Left hindlimb (tissue), 1 donor: ENCODE results near the gene CHMP6.

Experiments
- DNase-seq: peaks from one replicate; pipeline ENCODE4 v3.0.0-alpha.2; 2018

Gene CHMP6

GRCh38 chr17:80995131-80995530 is 3.5 kb downstream of the CHMP6 start:
- peak; percentile 24 for DNase-seq

DNA sequence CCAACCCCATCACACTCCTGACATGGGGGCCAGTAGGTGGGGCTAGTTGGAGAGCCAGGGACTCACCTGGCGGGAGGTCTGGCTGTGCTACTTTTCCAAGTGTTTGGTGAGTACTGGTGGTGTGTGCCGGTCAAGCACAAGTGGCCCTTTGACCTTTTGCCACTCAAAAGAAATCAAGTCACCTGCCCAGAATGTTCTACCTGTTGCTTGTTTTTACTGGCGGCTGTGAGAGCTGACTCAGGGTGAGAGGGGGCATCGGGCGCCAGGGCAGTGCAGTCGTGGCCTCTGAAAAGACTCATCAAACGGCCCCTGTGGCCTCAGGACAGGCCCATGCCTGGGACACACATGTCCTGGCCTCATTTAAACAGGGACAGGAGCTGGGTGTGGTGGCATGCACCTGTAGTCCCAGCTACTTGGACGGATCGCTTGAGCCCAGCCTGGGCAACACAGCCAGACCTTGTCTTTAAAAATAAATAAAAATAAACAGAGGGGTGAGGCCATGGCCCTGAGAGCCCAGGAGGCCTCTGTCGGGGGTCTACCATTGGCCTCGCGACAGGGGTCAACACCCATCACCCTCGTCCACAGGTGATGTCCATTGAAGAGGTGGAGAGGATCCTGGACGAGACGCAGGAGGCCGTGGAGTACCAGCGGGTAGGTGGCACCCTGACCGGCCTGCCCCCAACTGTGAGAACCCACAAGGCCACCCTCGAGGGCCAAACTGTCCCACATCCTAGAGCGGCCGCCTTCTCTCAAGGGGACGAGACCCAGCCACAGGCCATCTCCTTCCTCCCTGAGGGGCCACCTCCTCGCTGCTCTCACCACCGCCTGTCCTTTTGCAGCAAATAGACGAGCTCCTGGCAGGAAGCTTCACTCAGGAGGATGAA is 5.0 kb downstream of the CHMP6 start:
- peak; percentile 26 for DNase-seq

- DNase-seq = peak; percentile 34
These were observed 5.9 kb downstream of the CHMP6 start for GRCh38 chr17:80997424-80998117.

GRCh38 chr17:80998118-80998747 is 6.6 kb downstream of the CHMP6 start:
- peak; percentile 15 for DNase-seq

DNA sequence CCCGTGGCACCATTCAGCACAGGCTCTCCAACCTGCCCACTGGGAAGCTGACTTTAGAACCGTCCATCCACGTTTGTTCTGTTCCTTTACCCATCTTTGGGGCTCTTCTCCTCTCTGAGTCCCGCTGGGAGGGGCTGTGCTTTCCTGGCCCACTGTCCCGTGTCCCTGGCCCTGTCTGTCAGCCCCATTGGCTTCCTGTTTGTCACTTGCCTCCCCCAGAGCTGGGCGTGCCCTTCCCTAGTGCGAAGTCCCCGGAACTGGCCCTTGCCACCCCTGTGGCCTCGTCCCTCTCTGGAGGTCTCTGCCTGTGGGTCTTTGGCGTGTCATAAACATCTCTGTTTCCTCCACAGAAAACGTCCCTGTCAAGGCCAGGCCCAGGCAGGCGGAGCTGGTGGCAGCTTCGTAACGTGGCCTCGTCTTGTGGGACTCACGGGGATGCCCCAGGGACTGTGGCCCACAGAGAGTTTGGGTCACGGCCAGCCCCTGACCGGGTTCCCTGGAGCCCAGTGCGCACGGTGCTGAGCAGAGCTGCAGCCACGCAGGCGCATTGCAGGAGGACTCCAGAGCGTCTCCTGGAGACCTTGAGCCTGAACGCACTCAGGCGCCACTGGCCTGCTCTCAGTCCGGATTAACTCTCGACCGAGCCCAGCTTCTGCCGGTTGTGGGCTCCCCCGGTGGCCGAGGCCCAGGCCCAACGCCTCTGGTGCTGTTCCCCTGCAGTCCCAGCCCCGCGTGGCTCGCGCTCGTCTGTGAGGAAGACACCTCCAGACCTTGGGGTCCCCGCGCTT is 7.3 kb downstream of the CHMP6 start:
- peak; percentile 26 for DNase-seq

DNA sequence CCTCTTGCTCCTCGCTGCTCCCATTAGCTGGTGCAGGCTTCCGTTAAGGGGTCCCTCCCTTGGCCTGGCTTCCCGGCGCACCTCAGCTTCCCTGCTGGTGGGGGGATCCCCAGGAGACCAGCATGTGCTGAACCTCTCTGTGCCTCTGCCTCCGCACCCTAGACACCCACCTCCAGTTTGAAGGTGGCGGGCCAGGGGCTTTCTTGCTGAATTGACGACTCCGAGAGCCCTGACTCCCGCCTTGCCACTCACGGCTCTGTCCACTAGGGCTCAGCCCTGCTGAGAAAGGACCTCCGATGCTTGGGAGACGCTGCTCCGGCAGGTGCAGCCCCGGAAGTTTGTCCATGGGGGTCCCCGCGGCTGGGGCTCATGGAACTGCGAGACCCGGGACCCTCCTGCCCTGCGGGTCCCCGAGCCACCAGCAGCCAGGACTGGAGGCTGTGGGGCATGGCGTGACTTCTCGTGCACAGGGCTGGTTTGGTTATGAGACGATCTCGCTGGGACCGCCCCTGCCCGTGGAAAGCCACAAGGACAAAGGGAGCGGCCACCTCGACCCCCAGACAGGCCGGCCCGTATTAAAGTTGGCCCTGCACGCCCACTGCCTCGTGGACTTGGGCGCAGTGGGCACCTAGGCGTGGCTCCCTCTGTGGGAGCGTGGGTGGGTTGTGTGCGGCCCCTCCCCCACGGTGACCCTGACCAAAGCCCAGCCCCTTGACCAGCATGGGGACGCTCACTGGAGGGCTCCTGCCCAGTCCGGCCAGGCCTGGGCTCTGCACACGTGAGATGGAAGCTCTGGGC is 8.1 kb downstream of the CHMP6 start:
- DNase-seq = peak; percentile 25

- DNase-seq = peak; percentile 28
These were observed 8.6 kb downstream of the CHMP6 start for GRCh38 chr17:81000334-81000630.

GRCh38 chr17:81000631-81001357 is 9.2 kb downstream of the CHMP6 start:
- peak; percentile 35 for DNase-seq

DNA sequence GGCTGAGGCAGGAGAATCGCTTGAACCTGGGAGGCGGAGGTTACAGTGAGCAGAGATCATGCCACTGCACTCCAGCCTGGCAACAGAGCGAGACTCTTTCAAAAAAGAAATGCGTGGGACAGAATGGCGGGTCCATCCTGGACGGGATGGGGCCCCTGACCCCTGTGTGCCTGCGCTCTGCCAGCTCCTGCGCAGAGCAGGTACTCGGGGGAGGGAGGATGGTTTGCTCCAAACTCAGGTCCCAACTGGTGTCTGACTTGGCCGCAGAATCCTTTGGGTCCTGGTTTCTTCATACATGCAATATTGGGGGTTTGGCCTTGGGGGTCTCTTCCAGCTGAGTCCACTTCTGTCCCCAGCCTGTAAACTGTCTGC is 10.4 kb downstream of the CHMP6 start:
- no peak for DNase-seq

DNA sequence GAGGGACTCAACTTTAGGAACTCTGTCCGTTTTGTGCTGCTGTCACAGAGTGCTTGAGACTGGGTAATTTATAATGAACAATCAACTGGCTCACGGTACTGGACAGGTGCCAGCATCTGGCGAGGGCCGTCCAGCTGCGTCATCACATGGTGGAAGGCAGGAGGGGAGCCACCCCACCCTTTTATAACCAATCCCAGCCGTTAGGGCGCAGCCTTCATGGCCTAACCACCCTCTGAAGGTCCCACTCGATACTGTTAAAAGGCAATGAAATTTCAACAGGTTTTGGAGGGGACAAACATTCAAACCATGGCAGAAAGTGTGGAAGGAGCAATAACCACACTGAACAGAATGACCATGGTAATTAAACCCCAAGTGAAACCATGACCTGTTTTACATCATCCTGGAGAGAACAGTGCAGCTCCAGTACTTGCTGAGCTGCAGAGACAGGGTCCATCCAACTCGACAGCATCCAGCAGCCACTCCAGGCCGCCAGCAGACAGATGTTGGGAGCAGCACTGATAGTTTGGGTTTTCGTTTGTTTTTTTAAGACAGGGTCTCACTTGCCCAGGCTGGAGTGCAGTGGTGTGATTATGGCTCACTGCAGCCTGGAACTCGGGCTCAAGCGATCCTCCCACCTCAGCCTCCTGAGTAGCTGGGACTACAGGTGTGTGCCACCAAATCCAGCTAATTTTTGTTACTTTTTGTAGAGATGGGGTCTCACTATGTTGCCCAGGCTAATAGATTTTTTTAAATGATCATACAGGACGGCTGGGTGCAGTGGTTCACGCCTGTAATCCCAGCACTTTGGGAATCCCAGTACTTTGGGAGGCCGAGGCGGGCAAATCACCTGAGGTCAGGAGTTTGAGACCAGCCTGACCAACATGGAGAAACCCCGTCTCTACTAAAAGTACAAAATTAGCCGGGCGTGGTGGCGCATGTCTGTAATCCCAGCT is 11.0 kb downstream of the CHMP6 start:
- peak; percentile 42 for DNase-seq

- DNase-seq = peak; percentile 49
These were observed 12.3 kb downstream of the CHMP6 start for GRCh38 chr17:81003711-81004475.

DNA sequence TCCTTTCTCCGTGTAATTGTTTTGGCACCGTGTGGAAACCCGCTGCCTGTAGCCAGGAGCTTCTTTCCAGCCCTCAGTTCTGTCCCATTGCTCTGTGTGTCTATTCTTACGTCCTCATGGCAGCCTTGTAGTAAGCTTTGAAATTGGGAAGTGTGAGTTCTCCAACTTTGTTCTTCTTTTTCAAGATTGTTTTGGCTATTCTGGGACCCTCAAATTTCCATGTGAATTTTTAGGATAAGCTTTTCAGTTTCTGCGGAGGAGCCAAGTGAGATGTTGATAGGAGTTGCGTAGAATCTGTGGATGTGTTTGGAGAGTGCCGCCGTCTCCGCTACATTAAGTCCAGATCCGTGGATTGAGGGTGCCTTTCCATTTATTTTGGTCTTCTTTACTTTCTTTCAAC is 15.2 kb downstream of the CHMP6 start:
- DNase-seq = no peak

- no peak for DNase-seq
These were observed 16.5 kb downstream of the CHMP6 start for GRCh38 chr17:81008140-81008539.

- DNase-seq = peak; percentile 45
These were observed 17.5 kb downstream of the CHMP6 start for GRCh38 chr17:81009136-81009535.

GRCh38 chr17:81010935-81011334 is 19.3 kb downstream of the CHMP6 start:
- DNase-seq = no peak

- peak; percentile 4 for DNase-seq
These were observed 20.3 kb downstream of the CHMP6 start for GRCh38 chr17:81011951-81012350.

DNA sequence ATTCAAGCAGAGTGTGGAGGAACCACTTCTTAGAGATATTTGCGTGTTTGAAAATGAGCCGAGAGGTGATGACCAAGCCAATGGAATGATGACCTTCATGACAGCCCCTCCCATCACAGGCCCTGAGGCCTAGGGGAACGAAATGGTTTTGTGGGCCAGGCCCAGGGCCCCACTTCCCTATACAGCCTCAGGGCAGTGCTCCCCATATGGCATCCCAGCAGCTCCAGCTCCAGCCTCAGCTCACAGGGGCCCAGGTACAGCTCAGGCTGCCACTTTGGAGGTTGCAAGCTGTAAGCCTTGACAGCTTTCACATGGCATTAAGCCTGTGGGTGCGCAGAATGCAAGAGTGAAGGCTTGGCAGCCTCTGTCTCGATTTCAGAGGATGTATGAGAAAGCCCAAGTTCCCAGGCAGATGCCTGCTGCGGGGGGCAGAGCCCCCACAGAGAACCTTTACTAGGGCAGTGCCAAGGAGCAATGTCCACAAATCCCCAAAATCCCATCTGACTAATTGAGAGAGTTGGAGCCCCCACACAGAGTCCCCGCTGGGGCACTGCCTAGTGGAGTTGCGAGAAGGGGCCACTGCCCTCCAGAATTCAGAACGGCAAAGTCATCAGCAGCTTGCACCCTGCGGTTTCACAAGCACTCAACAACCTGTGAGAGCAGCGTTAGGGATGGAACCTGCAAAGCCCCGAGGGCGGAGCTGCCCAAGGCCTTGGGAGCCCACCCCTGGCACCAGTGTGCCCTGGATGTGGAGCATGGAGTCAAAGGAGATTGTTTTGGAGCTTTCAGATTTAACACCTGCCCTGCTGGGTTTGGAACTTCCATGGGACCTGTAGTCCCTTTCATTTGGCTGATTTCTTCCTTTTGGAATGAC is 21.2 kb downstream of the CHMP6 start:
- DNase-seq = peak; percentile 8

DNA sequence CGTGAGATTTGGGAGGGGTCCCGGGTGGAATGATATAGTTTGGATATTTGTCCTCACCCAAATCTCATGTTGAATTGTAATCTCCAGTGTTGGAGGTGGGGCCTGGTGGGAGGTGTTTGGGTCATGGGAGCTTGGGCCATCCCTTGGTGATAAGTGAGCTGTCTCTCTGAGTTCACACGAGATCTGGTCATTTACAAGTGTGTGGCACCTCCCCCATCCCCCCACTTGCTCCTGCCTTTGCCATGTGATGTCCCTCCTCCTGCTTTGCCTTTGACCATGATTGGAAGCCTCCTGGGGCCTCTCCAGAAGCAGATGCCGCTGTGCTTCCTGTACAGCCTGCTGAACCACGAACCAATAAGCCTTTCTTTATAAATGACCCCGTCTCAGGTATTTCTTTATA is 22.0 kb downstream of the CHMP6 start:
- peak; percentile 18 for DNase-seq

GRCh38 chr17:81015136-81015535 is 23.5 kb downstream of the CHMP6 start:
- DNase-seq = no peak
